HTERT RPE-1 (cell line): ENCODE results near the gene SNX9.

Source experiments
- in situ Hi-C: fragments of 300-500 bp; cut with MboI; formaldehyde crosslinking; loops from 4 replicates; pipeline ENCODE4 v1.14.3; 2020; ENCODE audit warnings: low sequenced_read_pairs

The SNX9 gene

GRCh38 chr6:157800420-157801237, 22.4 kb upstream of the SNX9 start:
- in situ Hi-C loops, result no loop called here

- in situ Hi-C loops, result no loop called here
These were observed 18.4 kb upstream of the SNX9 start for GRCh38 chr6:157804448-157805327.

GRCh38 chr6:157806131-157806855, 16.8 kb upstream of the SNX9 start:
- in situ Hi-C loops, result no loop called here

- in situ Hi-C loops, result no loop called here
These were observed 16.2 kb upstream of the SNX9 start for GRCh38 chr6:157806856-157807215.

GRCh38 chr6:157808405-157808950, 14.6 kb upstream of the SNX9 start:
- in situ Hi-C loops, result no loop called here

GRCh38 chr6:157809613-157810012, 13.4 kb upstream of the SNX9 start:
- in situ Hi-C loops, result no loop called here

- in situ Hi-C loops, result no loop called here
These were observed 11.9 kb upstream of the SNX9 start for GRCh38 chr6:157811137-157811475.

- in situ Hi-C loops, result no loop called here
These were observed 11.4 kb upstream of the SNX9 start for GRCh38 chr6:157811476-157812173.

- in situ Hi-C loops, result no loop called here
These were observed 10.4 kb upstream of the SNX9 start for GRCh38 chr6:157812425-157813171.

GRCh38 chr6:157813191-157813590, 9.9 kb upstream of the SNX9 start:
- in situ Hi-C loops, result no loop called here

- in situ Hi-C loops, result no loop called here
These were observed 9.1 kb upstream of the SNX9 start for GRCh38 chr6:157813750-157814455.

- in situ Hi-C loops, result no loop called here
These were observed 8.2 kb upstream of the SNX9 start for GRCh38 chr6:157814883-157815282.

GRCh38 chr6:157821342-157822033, 1.6 kb upstream of the SNX9 start:
- in situ Hi-C loops, result no loop called here

GRCh38 chr6:157822245-157823000, 623 bp upstream of the SNX9 start:
- in situ Hi-C loops, result no loop called here

- in situ Hi-C loops, result no loop called here
These were observed 703 bp downstream of the SNX9 start for GRCh38 chr6:157823528-157824370.

GRCh38 chr6:157825243-157825904, 2.3 kb downstream of the SNX9 start:
- in situ Hi-C loops, result no loop called here
